HuH-7 (cell line): ENCODE measurements around the gene TTC16.

ENCODE experiments used
- DNase-seq: peaks from one replicate; pipeline ENCODE4 v3.0.0; 2011; ENCODE audit warnings: low spot score

The TTC16 gene, protein sequence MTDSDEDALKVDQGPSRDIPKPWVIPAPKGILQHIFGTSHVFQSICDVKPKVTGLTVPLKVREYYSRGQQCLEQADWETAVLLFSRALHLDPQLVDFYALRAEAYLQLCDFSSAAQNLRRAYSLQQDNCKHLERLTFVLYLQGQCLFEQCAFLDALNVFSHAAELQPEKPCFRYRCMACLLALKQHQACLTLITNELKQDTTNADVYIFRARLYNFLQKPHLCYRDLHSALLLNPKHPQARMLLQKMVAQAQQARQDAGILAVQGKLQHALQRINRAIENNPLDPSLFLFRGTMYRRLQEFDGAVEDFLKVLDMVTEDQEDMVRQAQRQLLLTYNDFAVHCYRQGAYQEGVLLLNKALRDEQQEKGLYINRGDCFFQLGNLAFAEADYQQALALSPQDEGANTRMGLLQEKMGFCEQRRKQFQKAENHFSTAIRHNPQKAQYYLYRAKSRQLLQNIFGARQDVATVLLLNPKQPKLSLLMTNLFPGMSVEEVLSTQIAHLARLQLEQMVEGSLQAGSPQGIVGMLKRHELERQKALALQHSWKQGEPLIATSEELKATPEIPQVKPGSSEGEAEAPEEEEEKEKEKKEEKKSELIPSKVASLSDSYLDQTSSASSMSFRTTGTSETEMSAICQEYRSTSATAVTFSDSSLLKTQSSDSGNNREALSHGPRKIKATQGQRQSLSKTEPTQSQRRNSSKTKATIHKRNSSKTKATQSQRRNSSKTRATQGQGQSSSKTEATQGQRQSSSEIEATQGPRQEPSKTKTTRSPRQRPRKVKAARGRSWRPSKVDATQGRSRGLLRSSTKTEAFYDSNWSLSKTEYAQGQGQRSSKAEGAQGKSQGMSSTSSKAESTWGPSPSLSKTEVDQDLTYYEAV

DNA sequence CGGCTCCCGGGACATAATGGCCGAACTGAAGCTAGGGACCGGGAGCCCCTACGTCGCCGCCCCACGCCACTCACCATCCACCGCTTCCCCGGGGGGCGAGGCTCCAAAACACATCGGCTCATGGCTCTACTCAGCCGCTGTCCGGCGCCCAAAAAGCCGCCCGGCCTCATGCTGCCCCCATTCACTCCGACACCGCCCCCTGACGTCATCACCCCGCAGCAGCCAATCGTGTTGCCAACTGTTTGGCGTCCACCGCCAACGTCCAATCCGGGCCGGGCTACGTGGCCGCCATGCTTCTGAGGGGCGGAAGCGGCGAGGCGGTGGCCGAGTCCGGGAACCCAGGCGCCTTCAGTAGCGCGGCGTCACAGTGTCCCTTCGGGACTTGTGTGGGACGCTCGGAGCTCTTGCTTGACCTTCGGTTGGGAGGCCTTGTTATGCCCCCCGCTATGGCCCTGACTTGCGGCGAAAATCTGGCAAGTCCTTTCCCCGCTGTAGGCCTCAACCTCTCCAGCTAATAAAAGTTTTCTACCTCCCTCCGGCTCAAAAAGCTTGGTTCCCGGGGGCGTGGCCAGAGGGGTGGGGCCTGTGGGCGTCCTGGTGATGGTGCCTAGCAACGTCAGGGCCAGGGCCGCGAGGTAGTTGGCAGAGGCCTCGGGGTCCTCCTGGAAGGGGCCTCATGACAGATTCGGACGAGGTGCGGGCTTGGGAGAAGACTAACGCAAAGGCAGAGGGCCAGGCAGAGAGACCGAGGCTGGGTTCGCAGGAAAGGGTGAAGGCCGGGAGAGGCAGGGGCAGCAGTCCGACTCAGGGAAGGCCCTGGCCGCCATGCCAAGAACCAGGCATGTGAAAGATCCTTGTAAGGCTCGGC lies at the start of gene TTC16, which contains the start of gene PTRH1:
TTC16 (plus strand) TSS at position 610 of the 868 bp plus-strand sequence; CDS start at position 677, 67 bp downstream.
PTRH1 (minus strand) TSS at position 194 of the 868 bp plus-strand sequence; CDS start at position 170, 24 bp downstream.
- peak; percentile 99 for DNase-seq

DNA sequence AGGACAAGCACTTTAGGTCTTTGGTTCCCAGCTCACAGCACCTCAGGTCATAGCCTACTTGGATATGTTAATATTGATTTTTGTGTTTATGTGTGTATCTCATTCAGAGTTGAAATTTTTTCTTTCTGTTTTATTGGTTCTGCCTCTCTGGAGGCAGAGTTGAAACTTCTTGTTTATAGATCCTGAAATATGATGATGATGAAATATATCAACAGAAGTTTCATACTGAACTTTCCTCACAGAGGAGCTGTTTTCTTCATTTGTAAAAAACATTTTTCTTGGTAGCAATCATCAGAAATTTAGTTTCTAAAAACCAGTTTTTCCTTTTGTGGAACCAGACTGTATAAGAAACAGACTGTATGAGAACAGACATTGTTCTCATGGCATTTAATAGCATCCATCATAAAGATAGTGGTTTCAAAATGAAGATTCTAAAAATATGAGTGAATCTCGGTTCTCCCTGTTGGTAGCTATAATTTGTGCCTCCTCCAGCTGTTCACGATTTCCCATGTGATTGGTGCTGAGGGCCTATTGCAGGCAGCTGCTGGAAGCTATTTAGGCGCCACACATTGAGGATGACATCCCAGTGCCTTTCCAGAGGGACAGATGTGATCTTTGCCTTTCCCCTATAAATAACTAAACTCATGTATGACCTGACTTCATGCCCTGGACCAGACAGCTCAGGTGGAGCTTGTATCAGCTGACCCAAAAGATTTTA lies 48.6 kb upstream of the TTC16 start:
- no peak for DNase-seq

DNA sequence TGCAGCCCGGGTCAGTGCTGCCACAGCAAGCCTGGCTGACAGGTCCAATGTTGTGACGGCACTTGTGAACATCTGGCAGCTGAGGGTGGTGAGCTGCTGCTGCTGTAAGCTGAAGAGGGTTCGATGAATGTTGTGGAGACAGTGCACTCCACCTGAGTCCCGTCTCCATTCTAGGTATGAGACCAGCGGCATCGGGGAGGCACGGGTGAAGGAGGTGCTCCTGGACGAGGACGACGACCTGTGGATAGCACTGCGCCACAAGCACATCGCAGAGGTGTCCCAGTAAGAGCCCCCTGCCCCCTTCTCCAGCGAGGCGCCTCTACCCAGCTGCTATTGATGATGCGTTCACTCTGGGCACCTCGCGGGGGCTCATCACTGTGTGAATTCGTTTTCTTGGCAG lies 48.0 kb upstream of the TTC16 start:
- no peak for DNase-seq

DNA sequence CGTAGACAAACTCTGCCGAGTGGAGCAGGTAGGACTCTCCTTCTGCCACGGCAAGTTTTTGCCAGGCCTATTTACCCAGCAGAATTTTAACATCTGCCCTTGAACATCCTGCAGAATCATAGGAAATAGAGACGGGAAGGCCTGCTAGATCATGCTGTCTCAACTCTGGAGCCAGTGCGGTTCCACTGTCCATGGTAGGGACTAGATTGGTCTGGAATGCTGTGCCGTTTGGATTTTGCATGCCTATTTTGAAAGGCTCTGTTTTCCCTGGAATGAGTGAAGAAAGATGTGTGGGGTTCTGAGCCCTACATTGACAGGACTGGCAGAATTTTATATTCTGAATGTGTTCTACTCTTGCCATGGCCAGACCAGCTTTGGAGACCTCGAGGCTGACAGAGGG lies 42.6 kb upstream of the TTC16 start:
- DNase-seq, result no peak

DNA sequence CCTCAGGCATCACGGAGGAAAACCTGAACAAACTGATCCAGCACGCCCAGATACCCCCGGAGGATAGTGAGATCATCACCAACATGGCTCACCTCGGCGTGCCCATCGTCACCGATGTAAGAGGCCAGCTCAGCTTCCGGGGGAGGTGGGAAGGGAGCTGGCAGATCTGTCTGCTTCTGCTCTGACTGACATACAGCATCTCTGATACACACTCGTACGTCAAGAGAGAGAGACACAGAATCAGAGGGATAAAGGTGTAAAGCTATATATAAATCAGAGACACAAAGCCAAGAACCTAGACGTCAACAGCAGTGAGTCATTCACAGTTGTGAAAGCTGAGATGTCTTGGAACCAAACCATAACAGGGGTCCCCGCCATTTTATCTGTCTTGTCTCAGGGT lies 39.2 kb upstream of the TTC16 start:
- DNase-seq, result no peak

DNA sequence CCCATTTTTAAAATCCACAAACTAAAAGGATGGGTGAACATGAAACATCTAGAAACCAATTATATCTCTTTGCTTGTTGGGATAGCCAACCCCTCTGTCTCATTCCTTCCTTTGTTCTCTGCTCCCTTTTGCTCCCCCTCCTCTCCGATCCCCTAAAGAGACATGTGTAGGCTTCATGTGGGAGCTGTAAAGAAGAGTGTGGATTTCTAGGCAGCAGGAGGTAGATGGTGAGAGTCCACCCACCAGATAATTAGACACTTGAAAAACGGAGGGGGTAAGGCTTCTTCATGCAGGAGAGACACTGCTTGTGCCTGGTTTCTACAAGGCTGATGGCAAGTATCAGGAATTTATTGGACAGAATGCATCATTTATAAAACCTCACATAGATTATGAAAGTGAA lies 36.4 kb upstream of the TTC16 start:
- no peak for DNase-seq

DNA sequence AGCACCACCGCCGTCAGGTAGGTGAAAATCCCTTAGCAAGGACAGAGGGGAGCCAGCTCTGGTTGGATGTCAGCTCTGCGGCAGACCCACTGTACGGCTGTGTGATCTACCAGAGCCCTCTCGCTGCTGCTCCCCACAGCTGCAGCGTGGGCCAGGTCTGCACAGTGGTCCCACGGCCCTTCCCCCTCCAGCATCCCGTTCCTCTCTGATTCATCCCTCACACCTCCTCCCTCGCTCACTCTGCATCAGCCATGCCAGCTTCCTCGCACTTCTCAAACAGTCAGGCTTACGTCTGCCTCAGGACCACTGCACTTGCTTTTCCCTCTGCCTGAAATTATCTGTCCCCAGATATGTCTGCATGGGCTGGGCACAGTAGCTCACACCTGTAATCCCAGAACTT lies 35.7 kb upstream of the TTC16 start:
- DNase-seq, result no peak

DNA sequence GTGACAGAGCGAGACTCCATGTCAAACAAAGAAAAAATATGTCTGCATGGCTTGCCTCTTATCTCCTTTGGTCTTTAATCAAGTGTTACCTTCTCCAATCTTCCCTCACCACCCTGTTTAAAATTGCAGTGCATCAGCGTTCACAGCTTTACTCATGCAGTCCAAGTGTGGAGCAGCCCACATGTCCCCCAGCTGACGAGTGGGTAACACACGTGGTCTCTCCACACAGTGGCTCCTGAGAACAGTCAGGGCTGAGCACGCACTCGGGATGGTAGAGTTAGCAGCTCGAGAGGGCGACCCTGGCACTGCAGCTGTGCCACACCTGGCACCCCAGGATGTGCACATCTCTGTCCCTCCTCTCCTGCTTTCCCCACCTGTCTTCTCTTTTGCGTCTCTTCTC lies 35.0 kb upstream of the TTC16 start:
- DNase-seq, result no peak

DNA sequence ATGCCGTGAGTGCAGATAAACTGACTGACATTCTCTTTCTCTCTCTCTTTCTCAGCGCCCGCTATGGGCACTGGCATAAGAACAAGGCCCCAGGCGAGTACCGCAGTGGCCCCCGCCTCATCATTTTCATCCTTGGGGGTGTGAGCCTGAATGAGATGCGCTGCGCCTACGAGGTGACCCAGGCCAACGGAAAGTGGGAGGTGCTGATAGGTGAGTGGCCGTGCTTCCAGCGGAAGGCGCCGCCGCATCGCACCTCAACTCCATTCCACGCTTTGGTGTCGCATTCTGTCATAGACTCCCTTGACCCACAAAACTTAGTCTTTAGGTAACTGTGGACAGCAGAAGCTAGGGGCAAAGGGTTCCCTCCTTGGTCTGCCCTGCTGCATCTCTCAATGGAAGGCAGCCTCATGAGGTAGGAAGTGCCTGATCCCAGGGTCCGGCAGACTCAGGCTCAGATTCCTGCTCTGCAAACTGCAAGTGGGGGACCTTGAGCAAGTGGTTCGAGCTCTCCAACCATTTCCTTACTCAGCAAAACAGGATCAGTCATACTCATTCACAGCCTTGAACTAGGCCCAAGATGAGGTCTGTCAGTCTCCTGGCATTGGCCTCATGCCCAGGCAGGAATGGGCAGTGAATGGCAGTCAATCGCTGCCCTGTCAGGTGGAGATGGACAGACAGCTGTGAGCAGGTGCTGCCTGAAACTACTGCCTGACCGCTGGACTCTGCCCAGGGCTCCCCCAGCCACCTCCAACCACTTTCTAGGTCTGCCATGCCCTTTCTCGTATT lies 33.3 kb upstream of the TTC16 start:
- no peak for DNase-seq

DNA sequence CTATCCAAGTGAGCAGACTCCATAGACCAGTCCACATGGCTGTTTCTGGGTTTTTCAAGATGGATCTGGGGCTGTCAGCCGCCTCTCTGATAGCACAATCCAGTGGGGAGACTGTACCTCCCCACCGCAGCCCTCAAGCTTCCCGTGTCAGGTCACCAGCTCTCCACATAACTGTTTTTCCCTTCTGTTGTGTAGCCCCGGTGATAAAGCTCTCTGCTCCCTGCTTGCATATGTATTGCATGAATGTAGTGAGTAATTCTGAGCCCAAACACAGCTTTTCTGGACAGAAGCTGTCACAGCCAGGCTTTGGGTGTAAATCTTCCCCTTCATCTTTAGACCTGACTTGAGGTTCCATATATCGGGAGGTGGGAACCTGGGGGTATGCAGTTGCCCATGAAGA lies 32.2 kb upstream of the TTC16 start:
- DNase-seq, result no peak

DNA sequence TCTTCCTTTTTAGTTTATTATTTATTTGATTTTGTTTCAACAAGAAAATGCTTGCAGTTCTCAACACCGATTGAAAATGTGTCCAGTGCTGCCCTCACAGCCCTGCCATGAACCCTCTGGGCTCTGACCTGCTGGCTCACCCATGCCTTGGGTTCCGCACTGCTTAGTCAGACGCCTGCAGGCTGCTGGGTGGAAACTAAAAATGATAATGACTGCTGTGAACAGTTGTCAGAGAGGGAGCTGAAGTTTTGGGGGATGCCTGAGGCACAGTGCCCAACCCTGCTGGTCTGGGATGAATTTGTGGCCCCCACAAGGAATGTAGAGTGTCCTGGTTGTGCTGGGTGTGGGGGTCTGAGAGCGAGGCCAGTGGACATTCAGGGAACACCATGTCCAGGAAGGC lies 31.3 kb upstream of the TTC16 start:
- no peak for DNase-seq

DNA sequence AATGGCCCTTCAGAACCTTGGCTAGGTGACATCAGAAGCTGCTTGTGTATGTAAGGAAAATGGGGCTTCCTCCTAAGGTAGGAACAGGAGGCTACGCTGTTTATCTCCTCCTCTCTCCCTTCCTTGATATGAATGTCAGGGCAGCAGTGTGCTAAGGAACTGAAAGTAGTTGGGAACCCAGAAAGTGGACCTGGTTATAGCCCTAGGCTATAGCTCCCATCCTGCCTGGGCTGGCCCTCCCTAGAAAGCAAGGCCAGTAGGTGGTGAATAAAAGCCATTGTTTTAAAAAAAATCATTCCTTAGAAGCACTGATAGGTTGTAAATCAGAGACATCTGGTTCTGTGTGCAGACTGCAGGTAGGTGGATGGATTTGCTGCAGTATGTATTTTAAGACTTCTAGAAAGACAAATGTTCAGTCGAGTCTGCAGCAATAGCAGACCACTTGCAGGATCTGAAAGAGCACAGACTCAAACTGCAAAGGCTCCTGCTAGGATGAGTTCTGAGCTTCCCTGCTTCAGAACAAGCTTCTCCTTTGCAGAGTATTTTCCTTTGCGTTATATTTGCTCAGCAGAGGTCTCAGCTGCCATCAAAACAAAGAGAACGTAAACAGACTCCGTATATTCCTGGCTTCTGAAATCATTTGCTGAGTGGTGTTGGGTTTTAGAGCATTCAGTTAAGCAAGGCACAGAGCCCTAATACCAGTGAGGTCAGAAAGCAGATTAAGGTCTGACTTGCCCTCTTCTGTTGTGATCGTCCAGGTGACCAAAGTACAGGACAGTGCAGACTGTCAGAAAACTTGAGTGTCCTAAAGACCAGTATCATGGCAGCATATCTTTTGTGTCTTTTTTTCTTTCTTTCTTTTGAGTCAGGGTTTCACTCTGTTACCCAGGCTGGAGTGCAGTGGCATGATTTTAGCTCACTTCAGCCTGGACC lies 29.2 kb upstream of the TTC16 start:
- DNase-seq, result no peak

DNA sequence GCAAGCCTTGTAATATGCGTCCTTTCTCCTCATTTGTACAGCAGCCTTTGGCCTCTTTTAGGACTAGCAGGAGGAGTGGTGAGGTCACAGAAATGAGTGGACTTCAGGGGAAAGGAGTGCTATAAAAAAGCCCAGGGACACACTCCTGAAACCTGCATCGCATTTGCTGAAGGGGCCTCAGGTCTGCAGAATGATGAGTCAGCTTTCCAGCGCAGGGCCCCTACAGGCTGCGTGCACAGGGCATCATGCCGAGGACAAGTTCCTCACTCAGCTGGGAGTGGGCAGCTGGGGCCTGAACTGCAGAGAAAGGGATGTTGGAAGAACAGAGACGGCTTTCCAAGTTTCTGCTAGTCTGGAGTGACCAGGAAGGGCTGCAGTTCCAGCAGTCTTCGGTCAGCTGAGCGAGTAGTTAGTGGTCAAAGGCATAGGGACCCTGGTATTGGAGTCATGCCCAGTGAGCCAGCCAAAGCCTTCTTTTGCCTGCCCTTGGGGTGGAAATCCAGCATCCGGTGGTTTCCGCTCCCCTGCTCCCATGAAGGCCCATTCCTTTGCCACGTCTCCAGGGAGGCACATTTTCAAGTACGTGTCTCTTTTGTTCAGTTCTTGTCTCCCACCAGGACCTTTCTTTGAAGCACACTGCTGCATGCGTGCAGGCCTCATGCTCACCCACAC lies 26.4 kb upstream of the TTC16 start:
- DNase-seq, result no peak

DNA sequence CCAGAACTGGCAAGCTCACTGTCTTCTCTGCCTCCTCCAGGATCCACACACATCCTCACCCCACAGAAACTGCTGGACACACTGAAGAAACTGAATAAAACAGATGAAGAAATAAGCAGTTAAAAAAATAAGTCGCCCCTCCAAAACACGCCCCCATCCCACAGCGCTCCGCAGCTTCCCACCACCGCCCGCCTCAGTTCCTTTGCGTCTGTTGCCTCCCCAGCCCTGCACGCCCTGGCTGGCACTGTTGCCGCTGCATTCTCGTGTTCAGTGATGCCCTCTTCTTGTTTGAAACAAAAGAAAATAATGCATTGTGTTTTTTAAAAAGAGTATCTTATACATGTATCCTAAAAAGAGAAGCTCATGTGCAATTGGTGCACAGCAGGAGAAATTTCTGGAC lies 25.1 kb upstream of the TTC16 start:
- no peak for DNase-seq

DNA sequence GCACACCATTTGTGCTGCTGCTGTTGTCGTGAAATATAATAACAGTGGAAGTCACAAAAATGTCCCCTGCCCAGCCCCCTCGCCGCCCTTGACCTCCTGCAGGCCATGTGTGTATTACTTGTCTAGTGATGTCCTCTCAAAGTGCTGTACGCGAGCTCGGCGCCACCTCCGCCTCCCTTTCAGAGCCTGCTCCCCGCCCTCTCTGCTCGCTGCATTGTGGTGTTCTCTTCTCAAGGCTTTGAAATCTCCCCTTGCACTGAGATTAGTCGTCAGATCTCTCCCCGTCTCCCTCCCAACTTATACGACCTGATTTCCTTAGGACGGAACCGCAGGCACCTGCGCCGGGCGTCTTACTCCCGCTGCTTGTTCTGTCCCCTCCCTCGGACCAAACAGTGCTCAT lies 23.8 kb upstream of the TTC16 start:
- no peak for DNase-seq

DNA sequence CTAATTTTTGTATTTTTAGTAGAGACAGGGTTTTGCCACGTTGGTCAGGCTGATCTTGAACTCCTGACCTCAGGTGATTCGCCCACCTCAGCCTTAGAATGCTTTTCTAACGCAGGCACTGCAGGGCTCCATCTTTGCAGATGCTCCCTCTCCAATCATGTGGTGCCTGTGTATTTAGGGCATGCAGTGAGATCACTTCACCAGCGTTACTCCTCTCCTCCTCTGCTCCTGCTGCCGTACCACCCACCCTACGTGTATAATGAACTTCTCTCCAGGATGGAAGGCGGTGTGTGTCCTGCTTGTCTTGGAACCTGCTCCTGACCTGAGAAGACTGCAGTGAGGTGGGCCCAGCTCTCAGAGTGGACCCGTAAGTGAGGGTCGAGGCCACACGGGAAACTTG lies 22.7 kb upstream of the TTC16 start:
- DNase-seq, result no peak

DNA sequence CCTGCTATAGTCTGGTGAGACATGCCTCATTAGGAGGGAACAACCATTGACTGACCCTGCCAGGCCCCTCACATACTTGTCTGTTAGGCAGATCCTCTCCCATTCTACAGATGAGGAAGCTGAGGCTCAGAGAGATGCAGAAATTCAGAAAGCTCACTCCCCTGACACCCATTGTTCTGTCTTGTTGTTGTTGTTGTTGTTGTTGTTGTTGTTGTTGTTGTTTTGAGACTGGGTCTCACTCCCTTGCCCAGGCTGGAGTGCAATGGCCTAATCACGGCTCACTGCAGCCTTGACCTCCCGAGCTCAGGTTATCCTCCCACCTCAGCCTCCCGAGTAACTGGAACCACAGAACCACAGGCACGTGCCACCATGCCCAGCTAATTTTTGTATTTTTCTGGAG lies 22.2 kb upstream of the TTC16 start:
- DNase-seq, result no peak

DNA sequence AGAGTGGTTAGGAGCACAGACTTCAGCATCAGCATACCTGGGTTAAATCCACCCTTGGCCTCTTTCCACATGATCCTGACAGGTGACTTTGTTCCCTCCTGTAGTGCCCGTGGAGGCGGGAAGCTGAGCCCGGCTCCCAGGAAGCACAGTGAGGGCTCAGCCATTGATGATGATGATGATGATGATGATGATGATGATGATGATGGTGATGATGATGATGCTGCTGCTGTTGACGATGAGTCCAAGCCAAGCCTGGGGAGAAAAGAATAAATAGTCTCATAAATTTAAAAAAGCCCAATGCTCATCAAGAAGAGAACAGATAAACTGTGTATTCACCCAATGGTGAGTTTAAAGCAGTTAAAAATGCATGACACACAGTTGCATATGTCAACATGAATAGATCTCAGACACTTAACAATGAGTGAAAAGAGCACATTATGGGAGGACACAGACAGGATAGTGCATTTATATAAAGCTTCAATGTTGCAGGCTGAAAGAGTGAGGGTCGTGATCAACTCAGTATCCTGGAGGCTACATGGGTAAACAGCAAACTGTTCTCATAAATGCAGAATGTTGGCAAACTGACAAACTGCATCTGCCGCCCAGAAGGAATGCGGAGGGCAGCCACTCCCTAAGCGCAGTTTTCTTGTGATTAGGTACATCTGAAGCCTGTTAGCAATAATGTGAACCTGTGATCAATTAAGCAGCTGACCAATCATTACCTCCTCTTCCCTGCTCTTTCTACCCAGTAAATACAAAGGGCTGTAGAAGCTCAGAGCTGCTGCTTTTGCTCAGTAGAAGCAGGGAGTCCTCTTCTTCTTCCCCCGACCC lies 20.8 kb upstream of the TTC16 start:
- no peak for DNase-seq
